ENCODE measurements around the gene ATF3.
A peak's percentile ranks its signal among the peaks of the same experiment; 100 is the strongest.

Gene ATF3, protein sequence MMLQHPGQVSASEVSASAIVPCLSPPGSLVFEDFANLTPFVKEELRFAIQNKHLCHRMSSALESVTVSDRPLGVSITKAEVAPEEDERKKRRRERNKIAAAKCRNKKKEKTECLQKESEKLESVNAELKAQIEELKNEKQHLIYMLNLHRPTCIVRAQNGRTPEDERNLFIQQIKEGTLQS

DNA sequence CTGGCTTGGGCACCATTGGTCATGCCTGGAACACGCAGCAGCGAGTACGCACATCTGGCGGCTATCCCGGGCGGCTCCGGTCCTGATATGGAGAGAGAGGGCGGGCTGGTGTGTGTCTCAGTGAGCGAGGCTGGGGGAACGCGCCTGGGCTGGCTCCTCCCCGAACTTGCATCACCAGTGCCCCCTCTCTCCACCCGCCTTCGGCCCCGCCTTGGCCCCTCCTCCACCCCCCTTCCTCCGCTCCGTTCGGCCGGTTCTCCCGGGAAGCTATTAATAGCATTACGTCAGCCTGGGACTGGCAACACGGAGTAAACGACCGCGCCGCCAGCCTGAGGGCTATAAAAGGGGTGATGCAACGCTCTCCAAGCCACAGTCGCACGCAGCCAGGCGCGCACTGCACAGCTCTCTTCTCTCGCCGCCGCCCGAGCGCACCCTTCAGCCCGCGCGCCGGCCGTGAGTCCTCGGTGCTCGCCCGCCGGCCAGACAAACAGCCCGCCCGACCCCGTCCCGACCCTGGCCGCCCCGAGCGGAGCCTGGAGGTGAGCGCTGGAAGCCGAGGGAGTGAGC, at the start of gene ATF3:
Gene ATF3 (plus strand): TSS at position 370 of the 567 bp plus-strand sequence. CDS start 6,261 bp downstream, outside the sequence.
- DNase-seq, result peak; percentile 89 to 90

DNA sequence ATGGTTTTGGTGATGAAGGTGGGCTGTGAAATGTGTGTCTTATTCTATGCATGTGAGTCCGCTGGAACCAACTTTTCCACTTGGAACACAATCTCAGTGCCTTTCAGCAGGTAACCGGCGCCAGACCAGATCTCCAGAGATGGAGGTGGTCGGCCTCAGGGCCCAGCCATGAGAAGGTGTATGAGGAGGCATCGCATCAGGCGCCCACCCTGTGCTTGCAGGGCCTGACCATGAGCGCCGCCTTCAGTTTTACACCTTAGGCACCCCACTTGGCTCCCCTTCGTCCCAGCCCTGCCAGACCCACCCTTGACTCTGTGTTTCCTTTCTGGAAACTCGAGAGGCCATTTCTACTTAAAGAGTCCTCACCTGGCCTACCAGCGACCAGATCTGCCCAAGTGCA, 48.6 kb upstream of the ATF3 start:
- no peak for DNase-seq

DNA sequence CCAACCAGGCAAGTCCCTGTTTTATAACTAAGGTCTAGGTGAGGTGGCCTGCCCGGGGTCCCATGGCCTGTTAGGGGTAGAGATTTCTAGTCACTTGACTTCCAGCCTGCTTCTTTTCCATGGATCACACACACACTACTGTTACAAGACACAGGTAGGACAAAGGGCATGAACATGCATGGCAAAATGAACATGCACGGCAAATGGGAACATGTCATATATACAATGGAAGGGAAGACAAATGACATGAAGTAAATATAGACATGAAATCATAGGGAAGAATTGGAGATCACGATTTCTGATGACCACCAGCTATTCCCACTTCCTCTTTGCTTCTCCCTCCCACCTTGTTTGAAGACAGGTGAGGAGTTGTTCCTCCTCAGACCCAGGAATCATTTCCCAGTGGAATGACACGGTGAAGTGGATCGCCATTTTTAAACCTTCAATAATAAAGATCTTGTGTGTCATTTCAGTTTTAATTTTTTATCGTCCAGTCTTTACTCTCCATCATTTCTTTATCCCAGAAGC, 47.6 kb upstream of the ATF3 start:
- no peak for DNase-seq

DNA sequence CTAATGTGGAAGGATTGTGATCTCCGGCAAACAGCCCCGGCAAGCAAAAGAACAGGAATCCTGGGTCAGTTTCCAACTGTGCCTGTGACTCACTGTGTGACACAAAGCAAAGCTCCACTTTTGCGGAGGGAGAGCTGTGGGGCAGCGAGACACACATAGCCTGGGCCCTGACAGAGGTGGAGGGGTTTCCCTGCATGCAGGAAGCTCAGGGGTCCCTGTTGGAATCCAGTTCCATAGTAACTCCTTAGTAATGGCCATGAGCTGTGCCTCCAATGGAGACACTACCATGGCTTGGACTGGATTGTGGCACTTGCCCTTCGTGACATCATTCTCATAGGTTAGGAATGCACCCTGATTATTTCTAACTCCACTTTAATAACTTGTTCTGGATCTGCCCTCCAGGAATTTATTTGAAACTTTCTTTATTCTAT, 47.0 kb upstream of the ATF3 start:
- DNase-seq, result no peak

DNA sequence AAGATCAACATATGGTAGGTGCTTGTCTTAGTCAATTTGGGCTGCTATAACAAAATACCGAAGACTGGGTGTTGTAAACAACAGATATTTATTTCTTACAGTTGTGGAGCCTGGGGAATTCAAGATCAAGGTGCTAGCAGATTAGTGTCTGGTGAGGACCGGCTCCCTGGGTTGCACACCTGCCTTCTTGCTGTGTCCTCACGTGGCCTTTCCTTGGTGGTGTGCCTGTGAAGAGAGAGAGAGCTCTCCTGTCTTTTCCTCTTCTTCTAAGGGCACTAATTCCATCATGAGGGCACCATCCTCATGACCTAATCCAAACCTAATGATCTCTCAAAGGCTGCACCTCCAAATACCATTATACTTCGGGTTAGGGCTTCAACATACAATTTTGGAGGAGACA, 45.8 kb upstream of the ATF3 start:
- DNase-seq, result no peak

DNA sequence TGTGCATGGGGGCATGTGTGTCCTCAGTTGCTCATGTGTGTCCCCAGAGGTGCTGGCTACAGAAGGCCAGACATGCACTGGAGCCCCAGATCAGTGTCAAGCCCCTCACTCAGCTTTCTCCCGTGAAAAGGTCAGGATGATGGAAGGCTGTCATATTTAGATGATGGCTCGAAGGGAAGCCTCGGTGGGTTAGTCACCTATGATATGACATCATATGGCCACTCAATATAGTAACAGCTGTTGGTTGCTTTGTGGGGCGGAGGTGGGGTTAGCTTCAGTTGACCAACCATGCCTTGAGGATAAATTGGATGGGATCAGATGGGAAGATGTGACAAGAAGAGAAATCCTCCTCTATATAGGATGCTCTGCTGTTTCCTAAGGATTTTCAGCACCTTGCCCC, 43.5 kb upstream of the ATF3 start:
- DNase-seq, result no peak

DNA sequence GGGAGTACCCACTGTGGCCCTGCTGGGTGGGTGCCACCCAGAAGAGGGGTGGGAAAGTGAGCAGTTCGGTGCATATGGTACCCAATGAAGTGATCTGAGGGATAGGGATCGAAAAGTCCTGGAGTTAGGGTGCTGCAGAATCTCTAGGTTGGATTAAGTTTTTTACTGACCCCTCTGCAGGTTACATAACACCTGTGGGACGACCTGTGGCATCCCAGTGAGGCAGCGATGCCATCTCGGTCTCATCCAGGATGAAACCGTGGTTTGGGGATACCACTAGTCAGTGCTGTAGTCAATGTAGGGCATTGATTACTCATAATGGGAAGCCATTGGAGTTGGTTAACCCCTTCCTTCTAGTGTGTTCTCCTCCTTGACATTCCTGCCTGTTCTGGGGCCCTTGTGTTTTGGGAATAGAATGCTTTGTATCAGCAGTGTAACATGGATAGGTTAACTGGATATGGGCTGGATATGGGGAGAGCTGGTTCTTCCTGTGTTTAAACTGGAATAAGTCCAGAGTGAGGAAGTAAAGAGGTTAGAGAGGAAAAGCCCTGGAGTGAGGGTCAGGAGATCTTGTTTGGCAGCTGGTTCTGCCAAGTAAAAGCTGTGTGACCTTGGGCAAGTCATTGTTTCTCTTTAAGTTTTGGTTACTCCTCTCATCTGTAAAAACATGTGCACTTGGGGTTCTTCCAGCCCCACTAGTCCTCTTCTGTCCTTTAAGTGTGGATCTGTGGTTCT, 42.8 kb upstream of the ATF3 start:
- DNase-seq, result no peak

DNA sequence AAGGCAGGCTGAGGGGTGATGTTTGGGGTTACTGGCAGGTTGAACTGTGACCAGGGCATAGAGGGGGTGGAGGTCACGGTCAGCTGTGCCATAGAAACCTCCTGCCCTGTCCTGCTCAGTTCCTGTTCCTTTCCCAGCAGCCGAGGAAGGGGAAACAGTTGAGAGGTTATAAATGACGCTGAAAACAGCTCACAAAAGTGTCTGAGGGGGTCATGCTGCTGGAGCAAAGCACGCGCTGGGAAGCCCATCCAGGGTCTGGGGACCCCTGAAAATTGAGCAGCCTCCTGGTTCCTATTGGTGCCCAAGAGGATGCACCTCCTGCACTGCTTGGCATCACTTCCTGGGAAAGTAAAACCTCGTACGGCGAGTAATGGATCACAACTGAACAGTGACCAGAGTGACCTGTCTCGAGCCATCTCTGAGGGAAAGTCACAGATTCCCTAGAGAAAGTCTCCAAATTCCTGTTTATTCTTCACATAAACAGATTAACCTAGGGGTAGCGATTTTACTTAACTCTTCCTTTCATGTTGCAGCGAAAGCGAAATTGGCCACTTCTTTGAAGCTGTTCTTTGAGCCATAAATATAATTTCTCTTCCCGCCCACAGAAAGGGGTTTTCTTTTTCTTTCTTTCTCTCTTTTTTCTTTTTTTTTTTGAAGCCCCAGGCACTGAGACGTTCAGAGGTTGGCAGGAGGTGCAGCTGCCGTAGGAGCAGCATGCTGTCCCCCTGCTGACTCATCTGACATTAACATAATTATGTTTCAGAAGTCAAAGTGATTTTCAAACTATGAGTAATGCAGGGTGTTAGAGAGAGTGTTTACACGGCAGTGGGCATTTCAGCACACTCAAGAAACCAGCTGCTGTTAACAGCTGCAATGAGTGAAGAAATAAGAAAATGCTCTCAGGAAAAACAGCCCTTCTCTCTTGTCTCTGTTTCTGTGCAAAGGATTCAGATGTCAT, 41.8 kb upstream of the ATF3 start:
- DNase-seq, result peak; percentile 43 to 60

DNA sequence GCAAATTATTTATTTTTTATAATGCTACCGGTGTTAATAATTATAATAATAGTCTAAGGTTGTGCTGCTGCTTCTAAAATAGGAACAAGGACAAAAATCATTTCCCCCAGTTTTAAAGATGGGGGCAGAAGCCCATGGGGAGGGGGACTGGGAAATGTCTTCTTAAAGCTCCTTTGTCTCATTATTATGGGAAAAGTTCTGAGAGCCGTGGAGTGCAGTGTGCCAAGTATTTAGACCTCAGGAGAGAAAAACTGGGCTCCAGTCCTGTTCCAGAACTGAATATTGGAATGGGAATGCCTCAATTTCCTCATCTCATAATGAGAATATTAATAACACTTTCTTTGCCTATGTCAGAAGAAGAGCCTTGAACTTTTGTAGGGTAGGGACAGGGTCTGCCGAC, 40.9 kb upstream of the ATF3 start:
- no peak for DNase-seq

DNA sequence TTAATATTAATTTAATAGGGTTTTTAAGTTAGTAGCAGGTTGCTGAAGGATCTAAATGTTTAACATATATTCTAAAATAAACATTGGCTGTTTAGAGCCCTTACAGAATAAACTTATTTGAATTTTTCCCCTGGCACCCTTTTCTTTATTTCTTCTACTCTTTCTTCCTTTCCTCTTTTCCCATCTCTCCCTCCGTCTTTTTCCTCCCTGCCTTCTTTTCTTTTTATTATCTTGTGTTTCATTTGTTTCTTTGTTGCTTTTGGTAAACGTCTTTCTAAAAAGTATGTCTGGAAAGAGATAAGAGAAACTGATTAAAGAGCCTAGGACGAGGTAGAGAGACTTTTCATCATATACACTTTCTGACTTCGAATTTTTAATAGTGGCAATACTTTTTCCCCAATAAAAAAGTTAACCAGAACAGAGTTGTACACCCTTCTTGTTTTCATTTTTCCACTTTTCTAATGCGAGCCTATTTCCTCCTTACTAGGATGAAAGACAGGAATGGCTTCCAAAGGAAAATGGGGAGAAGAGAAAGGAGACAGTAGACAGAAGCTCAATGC, 39.5 kb upstream of the ATF3 start:
- DNase-seq, result no peak

DNA sequence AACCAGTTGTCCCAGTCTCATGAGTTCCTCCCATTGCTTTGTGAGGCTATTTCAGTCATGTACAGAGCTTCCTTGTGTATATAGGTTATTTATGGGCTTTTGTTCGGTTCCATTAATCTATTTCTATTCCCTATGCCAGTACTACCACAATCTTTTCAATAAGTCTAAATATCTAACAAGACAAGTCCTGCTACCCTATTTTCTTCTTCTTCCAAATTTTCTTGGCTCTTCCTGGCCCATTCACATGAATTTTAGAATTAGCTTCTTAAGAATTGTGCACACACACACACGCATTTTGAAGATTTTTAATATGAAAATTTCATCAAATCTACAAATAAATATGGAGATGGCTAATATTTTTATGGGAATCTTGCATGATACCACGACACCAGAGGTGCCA, 33.8 kb upstream of the ATF3 start:
- DNase-seq, result no peak

DNA sequence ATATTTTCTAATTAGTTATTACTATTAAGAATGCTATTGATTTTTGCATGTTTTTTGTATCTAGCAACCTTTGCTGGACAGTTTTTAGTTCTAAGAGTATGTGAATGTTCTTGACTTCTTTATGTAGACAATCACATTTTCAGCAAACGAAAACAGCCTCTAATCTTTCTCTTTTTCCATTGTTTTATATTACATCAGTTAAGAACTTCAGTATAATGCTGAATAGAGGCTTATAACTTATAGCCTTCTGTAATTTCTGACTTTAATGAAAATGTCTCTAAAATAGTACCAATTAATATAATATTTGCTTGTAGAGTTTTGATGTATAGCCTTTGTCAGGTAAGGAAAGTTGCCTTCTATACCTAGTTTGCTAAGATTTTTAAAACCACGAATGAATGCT, 33.2 kb upstream of the ATF3 start:
- DNase-seq, result no peak

DNA sequence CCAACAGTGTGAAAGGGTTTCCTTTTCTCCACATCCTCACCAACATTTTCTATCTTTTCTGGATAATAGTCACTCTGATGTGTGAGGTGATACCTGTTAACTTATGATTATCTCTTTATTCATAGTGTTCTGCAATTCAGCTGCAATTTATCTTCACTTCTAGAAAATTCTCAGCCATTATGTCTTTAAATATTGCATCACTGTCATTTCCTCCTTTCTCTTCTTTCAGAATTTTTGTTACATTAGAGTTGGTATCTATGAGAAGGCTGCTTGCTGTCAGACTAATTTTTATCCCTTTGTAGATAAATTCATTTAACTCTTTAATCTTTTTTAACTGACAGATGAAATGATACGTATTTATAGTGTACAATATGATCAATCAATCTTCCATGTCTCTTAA, 30.5 kb upstream of the ATF3 start:
- no peak for DNase-seq

DNA sequence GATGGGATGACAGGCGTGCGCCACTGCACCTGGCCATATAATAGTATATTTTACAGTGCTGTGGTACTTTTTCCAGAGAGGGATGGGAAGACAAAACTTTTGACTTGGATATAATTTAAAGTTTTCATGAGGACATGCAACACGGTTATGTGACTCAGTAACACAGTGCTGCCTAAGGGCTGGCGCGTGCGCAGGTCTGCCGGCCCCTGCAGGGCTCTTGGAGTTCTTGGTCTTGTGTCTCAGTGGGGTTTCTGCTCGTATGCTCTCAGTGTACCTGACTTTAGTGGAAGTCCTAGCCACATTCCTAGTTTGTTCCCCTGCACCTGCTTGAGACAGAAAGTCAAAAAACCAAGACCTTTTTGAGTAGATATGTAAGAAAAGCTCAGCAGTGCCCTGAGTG, 27.5 kb upstream of the ATF3 start:
- no peak for DNase-seq

DNA sequence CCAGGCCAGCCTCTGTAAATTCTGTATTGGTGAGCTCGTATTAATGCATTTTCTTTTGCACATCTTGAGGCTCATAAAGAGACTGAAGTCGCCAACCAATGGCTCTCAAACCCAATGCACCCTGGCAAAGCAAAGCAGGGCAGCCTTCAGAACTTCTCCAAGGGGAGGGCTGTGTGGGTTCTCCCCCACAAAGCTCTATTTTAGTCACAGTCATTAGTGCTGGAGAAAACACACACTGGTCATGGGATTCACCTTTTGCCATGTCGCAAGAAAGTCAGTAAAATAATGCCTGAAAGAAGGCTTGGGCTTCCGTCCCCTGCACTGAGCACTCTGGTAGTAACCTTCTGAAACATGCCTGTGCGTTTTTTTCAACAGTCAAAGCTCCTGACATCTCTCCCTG, 26.3 kb upstream of the ATF3 start:
- DNase-seq, result no peak

DNA sequence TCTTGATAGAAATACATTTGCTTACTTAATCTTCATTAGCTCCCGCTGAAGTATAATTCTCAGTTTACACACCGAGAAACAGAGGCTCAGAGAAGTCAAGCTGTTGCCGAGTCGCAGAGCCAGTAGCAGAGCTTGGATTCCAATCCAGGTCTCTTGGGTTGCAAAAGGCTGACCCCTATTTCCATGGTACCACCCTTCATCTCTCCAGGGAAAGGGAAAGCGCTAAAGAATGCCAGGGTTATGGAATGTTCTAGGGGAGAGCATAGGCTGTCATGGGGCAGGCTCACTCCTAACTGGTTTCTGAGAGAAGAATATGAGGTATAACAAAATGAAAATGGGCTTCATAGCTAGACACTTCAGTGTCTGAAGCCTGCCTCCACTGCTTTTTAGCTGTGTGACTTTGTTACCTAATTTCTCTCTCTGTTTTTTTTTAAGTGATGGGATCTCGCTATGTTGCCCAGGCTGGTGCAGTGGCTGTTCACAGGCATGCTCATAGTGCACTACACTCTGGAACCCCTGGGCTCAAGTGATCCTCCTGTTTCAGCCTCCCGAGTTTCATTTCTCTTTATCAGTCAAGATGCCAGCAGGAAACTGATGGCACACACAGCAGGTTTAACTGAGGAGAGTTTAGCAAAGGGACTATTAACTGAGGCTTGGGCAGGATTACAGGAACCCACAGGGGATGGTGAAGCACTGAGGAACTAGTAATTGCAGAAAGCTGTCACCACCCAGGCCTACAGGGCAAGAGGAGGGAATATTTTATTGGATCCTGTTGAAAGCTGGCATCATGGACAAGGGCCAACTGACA, 25.5 kb upstream of the ATF3 start:
- no peak for DNase-seq

DNA sequence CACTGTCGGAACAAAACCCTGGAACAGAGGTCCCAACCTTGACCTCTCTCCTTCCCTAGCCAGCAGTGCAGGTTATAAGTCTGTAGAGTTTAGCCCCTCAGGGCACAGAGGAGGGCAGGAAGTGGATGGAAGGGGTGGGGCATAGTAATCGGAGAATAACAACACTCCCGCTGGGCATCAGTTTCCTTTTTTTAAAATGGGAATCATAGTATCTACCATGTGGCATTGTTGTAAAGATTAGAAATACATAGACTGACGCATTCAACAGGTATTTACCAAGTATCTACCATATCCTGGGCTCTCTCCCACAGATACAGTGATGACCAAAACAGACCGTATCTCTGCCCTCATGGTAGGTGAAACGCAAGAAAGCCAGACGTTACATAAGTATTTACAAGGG, 24.9 kb upstream of the ATF3 start:
- DNase-seq, result no peak

DNA sequence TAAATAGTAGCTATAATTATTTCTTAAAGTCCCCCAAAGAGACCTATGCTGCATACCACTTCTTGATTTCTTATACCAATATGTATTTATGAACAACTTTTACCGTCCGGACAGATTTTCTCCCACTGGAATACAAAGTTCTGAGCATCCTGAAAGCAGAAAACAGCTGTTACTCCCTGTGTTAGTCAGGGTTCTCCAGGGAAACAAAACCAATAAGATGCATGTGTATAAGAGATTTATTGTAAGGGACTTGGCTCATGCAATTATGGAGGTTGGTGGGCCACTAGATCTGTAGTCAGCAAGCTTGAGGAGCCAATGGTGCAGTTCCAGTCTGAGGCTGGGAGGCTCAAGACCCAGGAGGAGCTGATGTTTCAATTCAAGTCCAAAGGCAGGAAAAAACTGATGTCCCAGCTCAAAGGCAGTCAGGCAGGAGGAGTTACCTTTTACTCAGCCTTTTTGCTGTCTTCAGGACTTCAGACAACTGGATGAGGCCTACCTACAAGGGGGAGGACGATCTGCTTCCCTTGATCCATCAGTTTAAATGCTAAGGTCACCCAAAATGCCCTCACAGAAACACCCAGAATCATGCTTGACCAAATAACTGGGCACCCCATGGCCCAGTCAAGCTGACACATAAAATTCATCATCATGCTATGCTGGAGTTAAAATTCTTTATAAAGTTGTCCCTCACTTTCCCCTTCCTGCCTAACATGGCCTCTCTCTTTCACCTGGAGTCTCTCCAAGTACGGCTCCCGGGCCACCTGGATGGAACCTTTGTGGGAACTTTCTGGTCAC, 24.3 kb upstream of the ATF3 start:
- no peak for DNase-seq

DNA sequence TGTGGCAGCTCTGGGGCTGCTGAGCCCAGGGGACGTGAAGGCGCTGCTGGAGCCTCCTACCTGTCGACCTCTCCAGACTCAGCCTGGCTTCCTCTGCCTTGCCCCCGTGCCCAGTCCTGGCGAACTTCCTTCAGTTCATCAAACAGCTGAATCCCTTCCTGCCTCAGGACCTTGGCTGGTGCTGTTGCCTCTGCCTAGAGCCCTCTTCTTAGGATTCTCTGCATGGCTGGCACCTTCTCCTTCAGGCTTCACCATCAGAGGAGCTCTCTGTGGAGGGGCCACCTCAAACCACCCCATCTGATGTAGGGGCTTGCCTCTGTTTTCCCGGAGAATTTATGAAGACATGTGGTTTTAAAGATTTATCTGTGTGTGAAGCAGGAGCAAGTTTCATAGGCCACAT, 23.4 kb upstream of the ATF3 start:
- DNase-seq, result no peak

DNA sequence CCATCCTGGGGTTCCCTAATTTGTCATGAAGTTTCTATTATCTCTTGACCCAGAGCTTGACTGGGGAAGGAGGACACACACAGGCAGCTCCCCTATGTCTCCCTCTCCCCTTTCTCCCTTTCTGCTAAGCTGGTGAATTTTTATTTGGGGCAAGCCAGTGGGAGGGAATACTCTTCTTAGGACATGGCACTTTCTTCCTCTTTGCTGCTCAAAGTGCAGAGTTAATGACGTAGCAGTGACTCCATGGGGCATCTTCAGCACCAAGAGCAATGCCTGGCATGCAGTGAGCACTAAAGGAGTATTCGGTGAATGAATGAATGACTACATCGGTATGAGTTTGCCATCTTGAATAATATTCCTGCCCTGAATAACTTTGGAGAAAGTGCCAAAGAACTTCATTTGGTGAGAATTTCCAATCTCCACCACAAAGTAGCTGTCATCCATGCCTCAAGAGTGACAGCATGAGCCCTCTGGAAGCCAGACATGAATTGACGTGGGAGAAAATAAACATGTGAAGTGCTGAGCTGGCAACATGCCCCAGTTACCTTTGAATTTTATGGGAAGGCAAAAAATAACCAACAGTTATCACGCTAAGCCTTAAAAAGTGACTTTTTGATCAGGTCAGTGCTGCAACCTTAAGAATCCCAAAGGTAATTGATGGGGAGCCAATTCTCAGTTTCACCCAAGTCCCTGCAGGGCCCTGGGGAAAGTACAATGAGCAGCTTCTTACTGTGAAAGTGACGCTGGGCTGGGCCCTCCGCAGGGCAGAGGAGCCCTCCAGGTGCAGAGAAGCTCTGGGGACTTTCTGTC, 22.1 kb upstream of the ATF3 start:
- no peak for DNase-seq
